Right lobe of liver (tissue), 4 donors: Measurements from ENCODE around the gene GRK6.

Source experiments
- POLR2A ChIP-seq: fragments of 450-650 bp; IDR thresholded peaks from one replicate; pipeline ENCODE4 v1.6.1; 2017; ENCODE audit warnings: antibody characterized with exemption, mild to moderate bottlenecking
- TF ChIP-seq, protein P1 (sequence below), 4 donors: fragments of 200-600 bp in 3 of 4; fragments of 450-650 bp in 1 of 4; IDR thresholded peaks; one replicate each; pipeline versions ENCODE4 v1.5.1 to v1.8.0; 2016 to 2022; ENCODE audit warnings: antibody characterized with exemption in 4 of 4, mild to moderate bottlenecking in 2 of 4
- donor health status: DM: no; HTN: no; CAD: no.
- donor health status: DM: no; HTN: no; CAD: no.
- donor health status: DM: no; HTN: yes; CAD: no.

DNA sequence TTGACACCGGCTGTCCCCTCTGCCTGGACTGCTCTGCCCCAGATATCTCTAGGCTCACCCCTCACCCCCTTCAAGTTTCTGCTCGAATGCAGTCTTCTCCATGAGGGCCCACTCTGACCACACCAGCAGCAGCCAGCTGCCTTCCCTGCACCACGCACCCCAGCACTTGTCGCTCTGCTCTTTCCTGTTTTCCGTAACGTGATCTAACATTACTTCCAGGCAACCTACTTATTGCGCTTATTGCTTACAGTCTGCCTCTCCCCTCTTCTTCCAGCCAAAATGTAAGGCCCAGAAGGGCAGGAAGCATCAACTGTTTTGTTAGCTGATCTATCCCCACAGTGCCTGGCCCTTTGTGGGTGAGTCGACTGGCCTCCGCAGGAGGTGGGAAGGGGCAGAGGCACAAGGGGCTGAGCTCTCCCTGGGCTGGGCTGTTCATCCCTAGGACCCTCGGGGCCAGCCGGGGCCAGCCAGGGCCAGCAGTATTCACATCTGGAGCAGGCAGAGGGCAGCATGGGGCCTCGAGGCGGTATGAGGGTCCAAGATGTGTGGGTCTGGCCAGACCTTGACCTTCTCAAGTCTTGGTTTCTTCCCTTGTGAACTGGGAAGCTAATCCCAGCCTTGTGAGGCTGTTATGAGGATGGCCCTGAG lies 58.5 kb downstream of the GRK6 start:
- TF ChIP-seq, protein P1, sequence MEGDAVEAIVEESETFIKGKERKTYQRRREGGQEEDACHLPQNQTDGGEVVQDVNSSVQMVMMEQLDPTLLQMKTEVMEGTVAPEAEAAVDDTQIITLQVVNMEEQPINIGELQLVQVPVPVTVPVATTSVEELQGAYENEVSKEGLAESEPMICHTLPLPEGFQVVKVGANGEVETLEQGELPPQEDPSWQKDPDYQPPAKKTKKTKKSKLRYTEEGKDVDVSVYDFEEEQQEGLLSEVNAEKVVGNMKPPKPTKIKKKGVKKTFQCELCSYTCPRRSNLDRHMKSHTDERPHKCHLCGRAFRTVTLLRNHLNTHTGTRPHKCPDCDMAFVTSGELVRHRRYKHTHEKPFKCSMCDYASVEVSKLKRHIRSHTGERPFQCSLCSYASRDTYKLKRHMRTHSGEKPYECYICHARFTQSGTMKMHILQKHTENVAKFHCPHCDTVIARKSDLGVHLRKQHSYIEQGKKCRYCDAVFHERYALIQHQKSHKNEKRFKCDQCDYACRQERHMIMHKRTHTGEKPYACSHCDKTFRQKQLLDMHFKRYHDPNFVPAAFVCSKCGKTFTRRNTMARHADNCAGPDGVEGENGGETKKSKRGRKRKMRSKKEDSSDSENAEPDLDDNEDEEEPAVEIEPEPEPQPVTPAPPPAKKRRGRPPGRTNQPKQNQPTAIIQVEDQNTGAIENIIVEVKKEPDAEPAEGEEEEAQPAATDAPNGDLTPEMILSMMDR (IDR thresholded peaks at IDR 0.05) = no peak
- TF ChIP-seq POLR2A = no peak
